ENCODE results near the gene PPP2R1A.

GRCh38 chr19:52170863-52171320, 19.0 kb upstream of the PPP2R1A start:
- TF ChIP-seq CTCF (conservative IDR thresholded peaks at IDR 0.05 in 1 of 2, IDR thresholded peaks at IDR 0.05 in 1 of 2; ENCODE audit: extremely low read depth in 1 of 2, insufficient read depth in 1 of 2, low read depth in 1 of 2, low read length in 2 of 2) (no peak), EZH2 (IDR thresholded peaks at IDR 0.05; ENCODE audit: borderline replicate concordance, low read length) (no peak)

Data from mammary epithelial cell (primary cell).